Central memory CD4-positive, alpha-beta T cell (primary cell): ENCODE data around the gene SLC7A11.

Experiments used
- DNase-seq: peaks from one replicate; pipeline ENCODE4 v3.0.0; 2022

SLC7A11 gene

DNA sequence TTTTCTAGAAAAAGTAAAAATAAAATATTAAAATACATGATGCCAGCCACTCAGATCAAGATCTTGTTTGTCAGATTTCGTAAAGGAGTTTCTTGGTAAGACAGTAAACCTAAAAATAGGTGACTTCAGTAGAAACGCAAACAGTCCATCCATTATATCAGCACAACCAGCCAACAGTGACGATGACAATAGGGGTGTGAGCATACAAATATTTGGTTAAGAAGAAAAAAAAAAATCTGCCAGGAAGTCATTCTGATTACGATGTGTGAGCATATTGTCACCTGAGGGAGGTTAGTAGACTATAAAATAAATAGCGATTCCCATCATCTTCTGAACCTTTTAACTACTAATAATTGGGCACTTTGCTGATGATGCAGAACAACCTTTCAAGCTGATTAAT lies 37.6 kb downstream of the SLC7A11 start:
- DNase-seq = no peak

DNA sequence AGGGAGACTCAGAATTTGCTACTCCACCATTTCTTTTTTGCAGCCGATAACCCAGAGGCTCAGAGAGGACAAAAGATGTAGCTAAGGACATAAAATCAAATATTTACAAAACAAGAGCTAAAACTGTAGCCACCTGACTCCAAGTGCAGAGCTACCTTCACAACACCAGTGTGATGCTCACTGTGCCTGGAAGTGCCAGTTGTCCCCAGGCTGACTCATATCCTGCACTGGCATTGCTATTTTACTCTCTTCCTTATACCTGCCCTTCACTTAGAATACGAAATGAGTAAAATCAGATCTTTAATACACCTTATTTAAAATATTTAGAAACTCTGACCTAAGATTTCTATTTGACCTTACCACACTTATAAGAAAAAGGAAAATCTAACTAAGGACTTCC lies 39.5 kb downstream of the SLC7A11 start:
- no peak for DNase-seq

- DNase-seq = no peak
These were observed 41.9 kb downstream of the SLC7A11 start for GRCh38 chr4:138200236-138200590.

GRCh38 chr4:138199568-138200235 lies 42.4 kb downstream of the SLC7A11 start:
- no peak for DNase-seq

DNA sequence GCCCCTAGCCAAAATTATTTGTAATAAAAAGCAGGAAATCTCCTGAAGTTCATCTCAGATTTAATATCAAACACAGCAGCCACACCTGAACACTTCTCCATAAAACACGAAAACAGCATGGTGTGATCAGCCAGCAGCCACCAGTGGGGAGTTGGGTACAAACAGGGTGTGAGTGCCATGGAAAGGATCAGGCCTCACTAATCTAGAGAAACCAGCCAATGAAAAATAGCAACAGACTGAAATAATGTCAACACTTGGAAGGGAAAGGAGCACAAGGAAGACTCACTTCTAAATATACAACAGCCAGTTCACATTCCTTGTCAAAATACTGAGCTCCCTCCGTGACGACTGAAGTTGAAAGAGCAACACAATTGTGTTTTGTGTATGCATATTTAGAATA lies 46.0 kb downstream of the SLC7A11 start:
- no peak for DNase-seq

DNA sequence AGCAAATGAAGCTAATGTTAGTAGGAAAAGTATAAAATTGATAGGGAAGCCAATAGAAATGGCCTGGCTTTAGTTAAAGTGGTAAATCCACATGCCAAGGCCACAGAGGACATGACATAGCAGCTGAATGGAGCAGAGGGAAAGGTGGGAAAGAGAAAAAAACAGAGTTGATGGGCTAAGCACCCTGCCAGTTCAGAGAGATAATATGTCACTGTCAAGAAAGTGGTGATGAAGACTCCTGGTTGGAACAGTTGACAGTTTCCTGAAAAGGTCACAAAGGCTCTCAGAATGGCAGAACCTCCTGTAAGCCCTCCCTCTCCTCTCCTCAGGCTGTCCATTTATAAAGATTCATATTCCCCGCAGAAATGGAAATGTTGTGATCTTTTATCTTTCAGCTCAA lies 48.2 kb downstream of the SLC7A11 start:
- no peak for DNase-seq

DNA sequence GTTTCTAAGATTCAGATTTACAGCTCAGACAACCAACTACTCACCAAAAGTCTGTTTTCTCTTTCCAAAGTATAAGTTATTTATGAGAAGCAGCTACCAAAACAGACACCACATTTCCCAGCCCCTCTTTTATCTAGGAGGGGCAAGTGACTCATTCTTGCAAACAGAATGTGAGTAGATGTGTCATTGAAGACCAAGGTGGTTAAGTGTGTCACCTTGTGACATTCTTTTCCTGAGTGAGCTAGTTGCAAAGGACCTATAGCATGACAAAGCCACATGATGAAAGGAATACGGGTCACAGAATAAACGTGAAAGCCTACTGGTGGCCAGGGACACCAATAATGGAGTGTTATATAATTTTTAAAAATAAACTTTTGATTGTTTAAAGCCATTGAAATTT lies 50.0 kb downstream of the SLC7A11 start:
- DNase-seq = no peak

GRCh38 chr4:138190452-138190858 lies 51.7 kb downstream of the SLC7A11 start:
- DNase-seq = no peak

DNA sequence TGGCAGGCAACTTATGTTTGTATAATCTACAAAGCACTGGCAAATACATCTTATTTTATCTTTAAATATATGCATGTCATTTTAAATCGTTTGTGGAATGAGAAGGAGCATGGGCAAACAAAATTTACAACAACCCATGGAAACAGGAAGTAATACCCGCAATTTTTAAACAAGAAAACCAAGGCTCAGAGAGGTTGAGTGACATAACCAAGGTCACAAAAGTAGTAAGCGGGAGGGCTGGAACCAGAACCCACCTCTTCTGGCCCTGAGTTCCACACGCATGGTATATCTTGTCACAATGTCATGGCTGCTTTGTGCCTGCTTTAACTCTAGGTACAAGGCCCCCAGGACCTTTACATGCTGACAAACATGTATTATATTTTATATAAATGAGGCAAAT lies 52.9 kb downstream of the SLC7A11 start:
- no peak for DNase-seq

- no peak for DNase-seq
These were observed 53.6 kb downstream of the SLC7A11 start for GRCh38 chr4:138188406-138189084.

DNA sequence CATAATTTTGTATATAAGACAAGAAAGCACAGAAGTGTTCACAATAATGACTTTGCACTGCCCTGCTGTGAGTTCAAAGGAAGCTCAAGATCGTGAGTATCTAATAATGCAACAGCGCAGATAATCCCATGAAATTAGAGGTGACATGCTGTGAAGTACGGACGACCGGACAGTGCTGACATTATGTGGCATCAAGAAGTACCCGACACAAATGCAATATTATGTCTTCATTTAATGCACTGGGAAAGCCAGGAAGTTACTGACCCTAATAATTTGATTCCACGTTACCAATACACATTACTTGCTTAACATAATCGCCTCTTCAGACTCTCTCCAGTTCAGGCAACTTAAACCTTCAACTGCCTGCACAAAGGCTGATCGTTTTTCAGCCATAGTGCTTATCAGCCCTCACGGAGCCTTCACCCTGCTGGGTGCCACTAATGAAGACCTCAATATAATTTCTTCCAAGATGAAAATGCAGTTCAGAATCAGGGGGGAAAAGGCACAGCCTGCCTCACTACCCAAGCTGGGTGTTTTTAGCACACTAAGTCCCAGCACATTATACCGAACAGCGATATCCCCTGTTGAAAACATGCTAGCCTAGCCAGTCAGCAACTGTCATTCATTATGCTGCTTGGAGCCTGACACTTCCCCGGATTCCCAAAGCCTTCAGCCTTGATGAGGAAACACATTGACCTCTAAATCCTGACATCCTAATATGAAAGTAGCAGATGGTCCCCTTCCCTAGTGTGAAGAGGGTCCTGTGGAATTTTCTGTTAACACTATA lies 56.1 kb downstream of the SLC7A11 start:
- DNase-seq = no peak

- no peak for DNase-seq
These were observed 57.3 kb downstream of the SLC7A11 start for GRCh38 chr4:138184886-138185285.

- DNase-seq = no peak
These were observed 59.2 kb downstream of the SLC7A11 start for GRCh38 chr4:138182838-138183426.

DNA sequence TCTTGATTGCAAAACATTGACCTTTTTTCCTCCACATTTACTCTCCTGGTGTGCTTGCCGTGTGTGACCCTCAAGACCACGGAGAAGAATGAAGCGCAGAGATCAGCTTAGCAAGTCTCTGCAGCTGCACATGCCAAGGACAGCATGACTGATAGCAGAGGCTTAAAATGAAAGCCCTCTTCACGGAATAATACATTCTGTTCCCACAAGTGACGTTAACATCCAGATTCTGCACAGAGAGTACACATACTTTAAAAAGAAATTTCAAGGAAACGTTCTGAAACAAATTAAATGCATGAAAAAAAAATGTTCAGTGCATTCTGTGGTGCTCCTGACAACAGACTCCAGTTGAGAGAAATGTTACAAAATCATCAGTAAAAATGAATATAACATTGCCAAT lies 60.9 kb downstream of the SLC7A11 start:
- no peak for DNase-seq

GRCh38 chr4:138178566-138178965 lies 63.6 kb downstream of the SLC7A11 start:
- DNase-seq = no peak

DNA sequence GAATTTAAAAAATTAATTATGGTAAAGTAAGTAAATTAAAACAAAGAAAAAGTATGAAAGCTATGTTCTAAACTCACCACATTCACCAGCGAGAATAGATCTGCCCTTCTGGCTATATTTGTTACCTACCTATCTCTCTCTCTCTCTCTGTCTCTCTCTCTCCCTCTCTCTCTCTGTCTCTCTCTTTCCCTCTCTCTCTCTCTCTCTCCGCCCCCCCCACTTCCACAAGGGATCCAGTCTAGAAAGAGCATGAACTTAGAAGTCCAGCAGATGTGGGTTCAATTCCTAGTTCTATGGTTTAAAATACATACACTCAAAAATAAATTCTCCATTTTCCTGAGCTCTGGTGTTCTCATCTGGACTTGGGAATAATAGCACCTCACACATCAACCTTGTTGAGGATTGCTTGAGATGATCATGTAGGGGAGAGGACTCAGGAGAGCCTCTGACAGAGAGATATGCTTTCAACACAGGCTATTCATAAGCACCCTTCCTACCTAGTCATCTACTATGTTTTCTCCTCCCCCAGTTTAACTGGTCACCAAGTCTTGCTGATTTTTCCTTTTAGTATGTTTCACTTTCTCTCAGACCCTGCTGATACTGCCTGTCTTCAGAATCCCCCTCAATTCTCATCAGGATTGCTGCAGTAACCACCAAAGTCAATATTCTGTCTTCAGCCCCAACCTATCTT lies 64.7 kb downstream of the SLC7A11 start:
- no peak for DNase-seq

GRCh38 chr4:138174981-138175794 lies 67.0 kb downstream of the SLC7A11 start:
- no peak for DNase-seq

DNA sequence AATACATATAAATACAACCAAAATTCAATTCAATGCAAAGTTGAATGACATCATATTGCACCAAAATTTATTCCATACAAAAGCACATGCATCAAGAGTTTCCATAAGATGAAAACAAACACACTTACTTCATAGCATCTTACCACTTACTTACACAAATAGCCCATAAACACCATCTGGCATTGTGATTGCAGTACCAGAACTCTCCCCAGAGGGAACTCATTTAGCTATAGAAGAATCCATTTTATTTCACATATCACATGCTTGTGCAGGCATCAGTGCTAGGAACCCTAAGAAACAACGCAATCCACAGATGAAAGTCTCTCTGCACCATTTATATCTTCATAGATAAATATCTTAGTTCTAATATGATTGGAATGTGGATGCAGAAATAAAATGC lies 77.9 kb downstream of the SLC7A11 start:
- no peak for DNase-seq

GRCh38 chr4:138163171-138163570 lies 79.0 kb downstream of the SLC7A11 start:
- no peak for DNase-seq

GRCh38 chr4:138162259-138162658 lies 79.9 kb downstream of the SLC7A11 start:
- no peak for DNase-seq

- no peak for DNase-seq
These were observed 80.8 kb downstream of the SLC7A11 start for GRCh38 chr4:138161351-138161750.

DNA sequence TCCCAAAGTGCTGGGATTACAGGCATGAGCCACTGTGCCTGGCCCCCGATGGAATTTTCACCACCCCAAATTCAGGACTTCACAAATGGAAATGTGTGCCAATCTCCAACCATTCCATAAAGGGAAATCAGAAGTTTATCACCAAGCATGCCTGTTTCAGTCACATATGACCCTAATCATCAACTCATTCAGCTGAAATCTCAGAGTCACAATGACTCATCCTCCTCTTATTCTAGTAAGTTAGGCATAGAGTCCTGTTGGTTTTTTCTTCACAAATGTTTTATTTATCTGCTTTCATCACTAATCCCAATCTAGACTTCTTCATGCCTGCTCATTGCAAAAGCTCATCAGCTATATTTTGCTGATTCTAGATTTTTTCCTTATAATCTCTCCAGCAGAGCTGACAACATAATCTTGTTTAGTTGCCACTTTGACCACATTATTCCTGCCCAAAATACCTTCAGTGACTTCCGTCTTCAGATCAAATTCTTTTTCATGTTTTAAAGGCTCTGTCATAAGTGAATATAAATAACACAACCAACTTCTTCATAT lies 83.3 kb downstream of the SLC7A11 start:
- no peak for DNase-seq
